Prostate gland (tissue), 2 donors: ENCODE data around the gene ZNF423. TPM values are rescaled to one million over a fixed set of nuclear protein-coding genes. Genes with fewer than 3 reads are reported as not detected.

Source experiments
- DNase-seq: peaks from one replicate; pipeline ENCODE4 v3.0.0-alpha.2; 2019; ENCODE audit warnings: low spot score
- H3K27ac ChIP-seq, 2 donors: fragments of 200-600 bp; sonication (generic); 2 replicates each; pipeline ENCODE4 v1.5.1; 2017 to 2019
- H3K27me3 ChIP-seq: fragments of 200-600 bp; sonication (generic); replicated peaks from 2 replicates; pipeline ENCODE4 v1.5.1; 2019; ENCODE audit not compliant: insufficient read depth
- H3K36me3 ChIP-seq, 2 donors: fragments of 200-600 bp; sonication (generic); 1 replicate in 1 of 2; 2 replicates in 1 of 2; pipeline versions ENCODE4 v1.5.1 to v1.8.1; 2017 to 2019
- H3K4me1 ChIP-seq: fragments of 200-600 bp; sonication (generic); replicated peaks from 2 replicates; pipeline ENCODE4 v1.5.1; 2019
- H3K4me3 ChIP-seq, 2 donors: fragments of 200-600 bp; sonication (generic); 2 replicates each; pipeline ENCODE4 v1.5.1; 2017 to 2019
- H3K9me3 ChIP-seq: fragments of 200-600 bp; sonication (generic); 2 replicates; pipeline ENCODE4 v1.5.1; 2017
- POLR2A ChIP-seq: fragments of 450-650 bp; IDR thresholded peaks from one replicate; pipeline ENCODE4 v1.6.1; 2016; ENCODE audit warnings: antibody characterized with exemption, mild to moderate bottlenecking
- POLR2AphosphoS5 ChIP-seq: sonication (generic); formaldehyde crosslinking; IDR thresholded peaks from one replicate; pipeline ENCODE4 v1.6.1; 2017; ENCODE audit warnings: antibody characterized with exemption
- WGBS: methylation state at CpG from one replicate; pipeline ENCODE4 v1.1.5; 2018; 5-methylcytosine and 5-hydroxymethylcytosine counted together
- intact Hi-C: fragments of 100-400 bp; cut with DNase I; formaldehyde crosslinking; loops from one replicate; pipeline ENCODE4 v1.14.2; 2022
- total RNA-seq, 2 donors: library from RNA; depleted of rRNA; stranded (reverse); fragments of >200 nt; gene quantifications; one replicate each; pipeline ENCODE4 v1.1.0, GENCODE V29; 2016
- TF ChIP-seq, protein P1 (sequence below), 4 experiments: fragments of 200-600 bp in 2 of 4; fragments of 450-650 bp in 2 of 4; sonication (generic) in 2 of 4; IDR thresholded peaks; 1 replicate in 3 of 4; 2 replicates in 1 of 4; pipeline ENCODE4 v1.5.1; 2016 to 2019; ENCODE audit warnings: antibody characterized with exemption in 4 of 4, mild to moderate bottlenecking in 2 of 4, moderate library complexity in 2 of 4

The ZNF423 gene
- total RNA-seq, 2 donors from 2014 or later, result 6.1 to 22.7 TPM

DNA sequence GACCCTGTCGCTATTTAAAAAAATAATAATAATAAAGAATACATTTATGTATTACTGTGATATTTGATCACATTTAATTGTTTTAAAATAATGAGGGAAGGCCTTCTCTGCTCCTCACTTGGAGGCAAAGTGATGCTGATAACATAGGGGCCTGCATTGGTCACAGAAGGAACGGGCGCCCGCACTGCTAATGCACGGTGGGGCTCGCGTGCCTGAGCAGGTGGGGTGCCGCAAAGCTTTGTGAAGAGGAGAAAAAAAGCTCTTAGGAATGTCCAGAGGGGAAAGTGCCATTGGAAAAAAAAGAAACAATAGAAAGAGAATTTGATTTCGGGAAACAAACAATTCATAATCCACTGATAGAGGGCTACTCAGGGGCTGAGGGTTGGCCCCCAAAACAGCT is 143.8 kb downstream of the ZNF423 start:
- H3K4me3 ChIP-seq, result no peak overlapping the region
- TF ChIP-seq POLR2AphosphoS5, result no peak
- no peak for TF ChIP-seq POLR2A
- TF ChIP-seq, protein P1, sequence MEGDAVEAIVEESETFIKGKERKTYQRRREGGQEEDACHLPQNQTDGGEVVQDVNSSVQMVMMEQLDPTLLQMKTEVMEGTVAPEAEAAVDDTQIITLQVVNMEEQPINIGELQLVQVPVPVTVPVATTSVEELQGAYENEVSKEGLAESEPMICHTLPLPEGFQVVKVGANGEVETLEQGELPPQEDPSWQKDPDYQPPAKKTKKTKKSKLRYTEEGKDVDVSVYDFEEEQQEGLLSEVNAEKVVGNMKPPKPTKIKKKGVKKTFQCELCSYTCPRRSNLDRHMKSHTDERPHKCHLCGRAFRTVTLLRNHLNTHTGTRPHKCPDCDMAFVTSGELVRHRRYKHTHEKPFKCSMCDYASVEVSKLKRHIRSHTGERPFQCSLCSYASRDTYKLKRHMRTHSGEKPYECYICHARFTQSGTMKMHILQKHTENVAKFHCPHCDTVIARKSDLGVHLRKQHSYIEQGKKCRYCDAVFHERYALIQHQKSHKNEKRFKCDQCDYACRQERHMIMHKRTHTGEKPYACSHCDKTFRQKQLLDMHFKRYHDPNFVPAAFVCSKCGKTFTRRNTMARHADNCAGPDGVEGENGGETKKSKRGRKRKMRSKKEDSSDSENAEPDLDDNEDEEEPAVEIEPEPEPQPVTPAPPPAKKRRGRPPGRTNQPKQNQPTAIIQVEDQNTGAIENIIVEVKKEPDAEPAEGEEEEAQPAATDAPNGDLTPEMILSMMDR (IDR thresholded peaks at IDR 0.05), result no peak
- 86% methylated on average over 9 of the region's 9 CpGs for WGBS
- no peak for DNase-seq
- no peaks in the 10 kb centered on the region for H3K36me3 ChIP-seq
- H3K9me3 ChIP-seq, result no peaks in the 10 kb centered on the region
- H3K27me3 ChIP-seq, result no peaks in the 10 kb centered on the region
- intact Hi-C loops, result no loop called here
- no peaks in the 10 kb centered on the region for H3K4me1 ChIP-seq
- H3K27ac ChIP-seq, result no peak overlapping the region

DNA sequence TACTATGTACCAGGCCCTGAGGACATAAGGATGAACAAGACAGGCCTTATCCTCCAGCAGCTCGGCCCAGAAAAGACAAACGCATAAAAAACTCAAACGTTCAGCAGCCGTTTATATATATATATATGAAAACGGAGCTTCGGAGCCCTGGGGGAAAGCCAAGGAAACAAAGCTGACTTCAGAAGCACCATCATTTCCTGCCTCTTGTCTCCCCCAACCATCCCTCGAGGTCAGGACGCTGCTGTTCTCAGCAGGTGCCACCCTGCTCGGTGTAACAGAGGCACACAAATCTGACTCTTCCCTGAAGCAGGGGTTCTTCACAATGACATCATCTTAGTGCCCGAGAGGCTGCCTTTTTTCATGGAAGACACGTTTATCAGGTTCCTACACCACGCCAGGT is 146.9 kb downstream of the ZNF423 start:
- TF ChIP-seq, protein P1 (IDR thresholded peaks at IDR 0.05), result no peak
- TF ChIP-seq POLR2A, result no peak
- TF ChIP-seq POLR2AphosphoS5, result no peak
- no peaks in the 10 kb centered on the region for H3K9me3 ChIP-seq
- no peaks in the 10 kb centered on the region for H3K27me3 ChIP-seq
- DNase-seq, result no peak
- no peaks in the 10 kb centered on the region for H3K4me1 ChIP-seq
- WGBS, result 54% methylated on average over 12 of the region's 12 CpGs
- intact Hi-C loops, result no loop called here
- H3K27ac ChIP-seq, result no peak overlapping the region
- no peaks in the 10 kb centered on the region for H3K36me3 ChIP-seq
- H3K4me3 ChIP-seq, result no peak overlapping the region

DNA sequence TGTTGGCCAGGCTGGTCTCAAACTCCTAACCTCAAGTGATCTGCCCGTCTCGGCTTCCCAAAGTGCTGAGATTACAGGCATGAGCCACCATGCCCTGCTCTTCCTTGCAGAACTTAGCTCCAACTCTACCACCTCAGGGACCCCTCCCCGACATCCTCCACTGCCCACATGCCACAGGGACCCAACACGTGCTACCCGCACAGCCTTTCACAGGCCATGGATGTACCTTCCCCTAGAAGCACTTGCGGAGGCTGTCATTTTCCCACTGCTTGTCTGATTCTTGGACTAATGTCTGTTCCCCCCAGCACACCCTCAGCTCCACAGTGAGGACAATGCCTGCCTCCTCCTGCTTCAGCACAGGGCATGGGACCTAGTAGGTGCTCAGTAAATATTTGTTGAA is 147.4 kb downstream of the ZNF423 start:
- TF ChIP-seq POLR2AphosphoS5, result no peak
- no peak for TF ChIP-seq POLR2A
- TF ChIP-seq, protein P1 (IDR thresholded peaks at IDR 0.05), result no peak
- Histone ChIP-seq H3K9me3 (no peaks in the 10 kb centered on the region), H3K36me3 (no peaks in the 10 kb centered on the region), H3K27me3 (no peaks in the 10 kb centered on the region), H3K4me1 (no peaks in the 10 kb centered on the region), H3K4me3 (no peak overlapping the region), H3K27ac (no peak overlapping the region)
- WGBS, result 87% methylated on average over 6 of the region's 6 CpGs
- intact Hi-C loops, result no loop called here
- no peak for DNase-seq

DNA sequence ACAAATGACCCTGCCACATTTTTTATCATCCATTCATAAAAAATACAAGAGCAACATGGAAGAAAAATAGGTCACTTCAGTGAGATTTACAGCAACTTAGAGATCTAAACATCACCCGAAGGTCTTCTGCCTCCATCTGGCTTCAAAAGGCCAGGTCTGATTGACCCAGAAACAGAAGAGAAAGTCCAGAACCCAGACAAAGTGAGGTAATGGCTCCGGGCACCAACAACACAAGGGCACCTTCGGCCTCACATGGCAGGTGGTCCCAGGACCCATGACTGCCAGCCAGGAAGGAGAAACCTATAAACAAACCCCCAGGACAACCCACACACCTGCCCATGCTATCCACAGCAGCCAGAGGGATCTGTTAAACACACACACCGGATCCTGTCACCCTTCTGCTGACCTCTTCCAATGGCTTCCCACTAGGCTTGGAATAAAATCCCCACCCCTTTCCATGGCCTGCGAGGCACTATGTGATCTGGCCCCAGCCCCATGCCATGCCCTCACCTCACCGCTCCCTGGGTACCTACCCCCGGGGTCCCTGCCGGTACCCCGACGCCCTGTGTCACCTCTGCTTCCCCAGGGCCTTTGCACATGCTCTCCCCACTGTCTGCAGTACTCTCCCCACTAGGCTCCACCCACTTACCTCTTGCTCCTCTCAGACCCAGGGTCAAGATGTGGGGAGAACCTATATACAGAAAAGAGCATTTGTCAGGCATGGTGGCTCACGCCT is 149.1 kb downstream of the ZNF423 start:
- DNase-seq, result no peak
- no peak overlapping the region for H3K27ac ChIP-seq
- H3K9me3 ChIP-seq, result no peaks in the 10 kb centered on the region
- H3K27me3 ChIP-seq, result no peaks in the 10 kb centered on the region
- intact Hi-C loops, result no loop called here
- H3K36me3 ChIP-seq, result no peaks in the 10 kb centered on the region
- 89% methylated on average over 11 of the region's 11 CpGs for WGBS
- no peak for TF ChIP-seq POLR2A
- no peak for TF ChIP-seq POLR2AphosphoS5
- TF ChIP-seq, protein P1 (IDR thresholded peaks at IDR 0.05), result no peak
- no peaks in the 10 kb centered on the region for H3K4me1 ChIP-seq
- no peak overlapping the region for H3K4me3 ChIP-seq

DNA sequence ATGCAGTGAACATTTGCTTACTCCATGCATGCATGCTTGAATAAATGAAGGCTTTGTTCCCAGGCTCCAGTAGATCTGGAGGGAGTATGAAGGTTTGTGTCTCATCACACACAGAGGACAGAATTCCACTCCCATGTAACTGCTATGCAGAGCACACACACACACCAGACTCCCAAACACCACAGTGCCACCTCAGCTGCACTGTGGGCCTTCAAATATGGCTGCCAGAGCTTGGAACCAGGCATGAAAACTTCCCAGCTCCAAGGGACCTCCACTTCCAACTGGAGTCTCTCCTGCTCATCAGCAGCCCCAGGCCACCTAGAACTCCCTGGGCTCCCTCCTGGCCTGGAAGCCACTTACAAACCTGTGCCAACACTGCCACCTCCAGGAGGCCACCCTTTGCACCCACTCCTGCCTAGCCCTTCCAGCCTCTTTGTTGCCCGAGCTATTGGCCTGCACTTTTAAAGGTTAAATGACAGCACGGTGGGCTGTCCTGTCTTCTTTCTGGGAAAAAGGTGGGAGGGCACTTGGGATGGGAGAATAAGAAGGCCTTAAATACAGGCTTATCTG is 151.2 kb downstream of the ZNF423 start:
- WGBS, result 95% methylated on average over 2 of the region's 2 CpGs
- Histone ChIP-seq H3K27me3 (no peaks in the 10 kb centered on the region), H3K36me3 (no peaks in the 10 kb centered on the region), H3K4me1 (no peaks in the 10 kb centered on the region), H3K4me3 (no peak overlapping the region), H3K9me3 (no peaks in the 10 kb centered on the region), H3K27ac (no peak overlapping the region)
- intact Hi-C loops, result no loop called here
- TF ChIP-seq, protein P1 (IDR thresholded peaks at IDR 0.05), result no peak
- TF ChIP-seq POLR2AphosphoS5, result no peak
- TF ChIP-seq POLR2A, result no peak
- DNase-seq, result no peak
